Progenitor cell of endocrine pancreas (in vitro differentiated cells): ENCODE results near the gene DNAI1. TPM values are rescaled to one million over a fixed set of nuclear protein-coding genes. Genes with fewer than 3 reads are reported as not detected.

ENCODE experiments used
- DNase-seq: peaks from one replicate; pipeline ENCODE4 v3.0.0; 2021; ENCODE audit warnings: low spot score; ENCODE audit not compliant: unreplicated experiment
- H3K27ac Mint-ChIP-seq: 2 replicates; pipeline ENCODE4 v1.8.0; 2021; ENCODE audit warnings: mild to moderate bottlenecking, moderate library complexity, mixed read lengths
- H3K27me3 Mint-ChIP-seq: 2 replicates; pipeline ENCODE4 v1.8.0; 2021; ENCODE audit warnings: mixed read lengths
- H3K36me3 Mint-ChIP-seq: 2 replicates; pipeline ENCODE4 v1.8.0; 2022; ENCODE audit warnings: mixed read lengths; ENCODE audit not compliant: insufficient read depth
- H3K4me1 Mint-ChIP-seq: 2 replicates; pipeline ENCODE4 v1.8.0; 2021; ENCODE audit warnings: low read depth, mixed read lengths
- H3K4me3 Mint-ChIP-seq: 2 replicates; pipeline ENCODE4 v1.8.0; 2021; ENCODE audit warnings: low read depth, mild to moderate bottlenecking, moderate library complexity, mixed read lengths
- H3K9me3 Mint-ChIP-seq: 2 replicates; pipeline ENCODE4 v1.8.0; 2021; ENCODE audit warnings: low read depth, mixed read lengths
- total RNA-seq: library from RNA; stranded (reverse); gene quantifications from 2 replicates; pipeline ENCODE4 v1.2.1, GENCODE V29; 2021
- TF ChIP-seq, protein P1 (sequence below): fragments of 200-600 bp; sonication (generic); IDR thresholded peaks from one replicate; pipeline ENCODE4 v1.5.0; 2021; ENCODE audit warnings: antibody characterized with exemption, mild to moderate bottlenecking; ENCODE audit not compliant: unreplicated experiment

The DNAI1 gene
- total RNA-seq, 1 donor from 2014 or later: 1.2 TPM

GRCh38 chr9:34457266-34458012, 1.2 kb upstream of the DNAI1 start:
- Mint-ChIP-seq H3K27me3 (peaks cover 17% of the 10 kb centered on the region), H3K36me3 (no peaks in the 10 kb centered on the region), H3K9me3 (no peaks in the 10 kb centered on the region), H3K4me1 (peaks cover 27% of the 10 kb centered on the region), H3K27ac (peak overlapping the region; percentile 97), H3K4me3 (peak overlapping the region; percentile 89)
- TF ChIP-seq, protein P1, sequence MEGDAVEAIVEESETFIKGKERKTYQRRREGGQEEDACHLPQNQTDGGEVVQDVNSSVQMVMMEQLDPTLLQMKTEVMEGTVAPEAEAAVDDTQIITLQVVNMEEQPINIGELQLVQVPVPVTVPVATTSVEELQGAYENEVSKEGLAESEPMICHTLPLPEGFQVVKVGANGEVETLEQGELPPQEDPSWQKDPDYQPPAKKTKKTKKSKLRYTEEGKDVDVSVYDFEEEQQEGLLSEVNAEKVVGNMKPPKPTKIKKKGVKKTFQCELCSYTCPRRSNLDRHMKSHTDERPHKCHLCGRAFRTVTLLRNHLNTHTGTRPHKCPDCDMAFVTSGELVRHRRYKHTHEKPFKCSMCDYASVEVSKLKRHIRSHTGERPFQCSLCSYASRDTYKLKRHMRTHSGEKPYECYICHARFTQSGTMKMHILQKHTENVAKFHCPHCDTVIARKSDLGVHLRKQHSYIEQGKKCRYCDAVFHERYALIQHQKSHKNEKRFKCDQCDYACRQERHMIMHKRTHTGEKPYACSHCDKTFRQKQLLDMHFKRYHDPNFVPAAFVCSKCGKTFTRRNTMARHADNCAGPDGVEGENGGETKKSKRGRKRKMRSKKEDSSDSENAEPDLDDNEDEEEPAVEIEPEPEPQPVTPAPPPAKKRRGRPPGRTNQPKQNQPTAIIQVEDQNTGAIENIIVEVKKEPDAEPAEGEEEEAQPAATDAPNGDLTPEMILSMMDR: no peak
- peak; percentile 23 for DNase-seq

DNA sequence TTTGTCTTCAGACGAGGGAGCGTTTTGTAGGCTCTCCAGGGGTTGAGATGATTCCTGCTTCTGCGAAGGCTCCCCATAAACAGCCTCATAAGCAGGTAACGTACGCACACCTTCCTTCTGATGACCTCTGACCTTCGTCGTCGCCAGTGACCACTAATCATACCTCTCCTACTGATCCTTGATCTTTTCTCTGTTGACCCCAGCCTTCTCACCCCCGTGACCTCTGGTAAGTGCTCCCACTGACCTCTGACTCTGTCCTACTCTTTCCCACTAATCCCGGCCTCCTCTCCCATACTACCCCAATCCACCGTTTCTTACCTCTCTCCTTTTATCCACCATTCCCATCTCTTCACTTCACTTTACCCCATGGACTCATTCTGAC, 345 bp downstream of the DNAI1 start:
- TF ChIP-seq, protein P1: no peak
- Mint-ChIP-seq H3K9me3 (no peaks in the 10 kb centered on the region), H3K4me1 (peaks cover 27% of the 10 kb centered on the region), H3K4me3 (peak overlapping the region; percentile 89), H3K36me3 (no peaks in the 10 kb centered on the region), H3K27ac (peak overlapping the region; percentile 91), H3K27me3 (peaks cover 16% of the 10 kb centered on the region)
- no peak for DNase-seq

GRCh38 chr9:34459356-34459755, 751 bp downstream of the DNAI1 start:
- Mint-ChIP-seq H3K4me3 (peak overlapping the region; percentile 89), H3K27me3 (peaks cover 16% of the 10 kb centered on the region), H3K4me1 (peaks cover 27% of the 10 kb centered on the region), H3K9me3 (no peaks in the 10 kb centered on the region), H3K36me3 (no peaks in the 10 kb centered on the region), H3K27ac (peak overlapping the region; percentile 61)
- DNase-seq: no peak
- TF ChIP-seq, protein P1: no peak

- no peak overlapping the region for H3K4me3 Mint-ChIP-seq
- peaks cover 16% of the 10 kb centered on the region for H3K27me3 Mint-ChIP-seq
- TF ChIP-seq, protein P1: no peak
- no peaks in the 10 kb centered on the region for H3K9me3 Mint-ChIP-seq
- H3K27ac Mint-ChIP-seq: no peak overlapping the region
- peaks cover 27% of the 10 kb centered on the region for H3K4me1 Mint-ChIP-seq
- no peak for DNase-seq
- H3K36me3 Mint-ChIP-seq: no peaks in the 10 kb centered on the region
These were observed 1.3 kb downstream of the DNAI1 start for GRCh38 chr9:34459941-34460340.

DNA sequence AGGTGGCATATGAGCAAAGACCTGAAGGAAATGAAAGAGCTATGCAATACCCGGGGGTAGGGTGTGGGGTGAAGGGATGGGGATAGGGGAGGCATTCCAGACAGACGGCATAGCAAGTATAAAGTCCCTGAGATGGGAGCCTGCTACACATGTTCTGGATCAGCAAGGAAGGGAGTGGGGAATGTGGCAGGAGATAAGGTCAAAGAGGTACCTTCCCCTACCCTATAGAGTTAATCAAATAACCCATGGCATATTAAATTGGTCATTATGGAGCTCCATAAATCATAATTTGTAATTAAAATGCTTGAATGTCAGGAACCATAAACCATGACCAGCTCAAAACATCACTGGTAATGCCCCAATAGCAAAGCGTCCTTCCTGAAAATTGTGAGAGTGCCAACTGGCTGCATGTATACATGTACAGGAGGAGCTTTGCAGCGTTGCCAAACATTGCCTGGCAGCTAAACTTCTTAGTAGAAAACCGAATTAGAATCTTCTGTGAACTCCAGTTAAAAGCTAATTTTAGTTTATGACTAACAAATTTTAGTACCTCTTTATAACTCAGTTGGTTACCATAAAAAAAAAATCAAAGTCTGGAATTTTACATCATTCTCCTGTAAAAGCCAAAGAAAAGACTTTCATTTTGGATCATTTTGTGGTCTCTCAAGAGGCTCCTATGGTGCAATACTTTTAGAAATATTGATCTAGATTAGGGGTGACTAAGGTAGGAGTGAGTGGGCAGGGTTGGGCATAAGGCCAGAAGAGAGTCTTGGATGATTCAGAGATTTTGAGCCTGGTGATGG, 4.7 kb downstream of the DNAI1 start:
- no peaks in the 10 kb centered on the region for H3K9me3 Mint-ChIP-seq
- H3K27me3 Mint-ChIP-seq: no peaks in the 10 kb centered on the region
- no peak overlapping the region for H3K4me3 Mint-ChIP-seq
- H3K36me3 Mint-ChIP-seq: no peaks in the 10 kb centered on the region
- no peak overlapping the region for H3K27ac Mint-ChIP-seq
- TF ChIP-seq, protein P1: no peak
- no peak for DNase-seq
- H3K4me1 Mint-ChIP-seq: peaks cover 15% of the 10 kb centered on the region
